GM21423 (cell line): ENCODE results near the gene SOCS6.
A peak's percentile ranks its signal among the peaks of the same experiment; 100 is the strongest.

ENCODE experiments used
- ATAC-seq: cut with Tn5 transposase; IDR thresholded peaks from one replicate; pipeline ENCODE4 v1.9.1; 2021; ENCODE audit warnings: mild to moderate bottlenecking, moderate library complexity; ENCODE audit not compliant: unreplicated experiment

The SOCS6 gene

DNA sequence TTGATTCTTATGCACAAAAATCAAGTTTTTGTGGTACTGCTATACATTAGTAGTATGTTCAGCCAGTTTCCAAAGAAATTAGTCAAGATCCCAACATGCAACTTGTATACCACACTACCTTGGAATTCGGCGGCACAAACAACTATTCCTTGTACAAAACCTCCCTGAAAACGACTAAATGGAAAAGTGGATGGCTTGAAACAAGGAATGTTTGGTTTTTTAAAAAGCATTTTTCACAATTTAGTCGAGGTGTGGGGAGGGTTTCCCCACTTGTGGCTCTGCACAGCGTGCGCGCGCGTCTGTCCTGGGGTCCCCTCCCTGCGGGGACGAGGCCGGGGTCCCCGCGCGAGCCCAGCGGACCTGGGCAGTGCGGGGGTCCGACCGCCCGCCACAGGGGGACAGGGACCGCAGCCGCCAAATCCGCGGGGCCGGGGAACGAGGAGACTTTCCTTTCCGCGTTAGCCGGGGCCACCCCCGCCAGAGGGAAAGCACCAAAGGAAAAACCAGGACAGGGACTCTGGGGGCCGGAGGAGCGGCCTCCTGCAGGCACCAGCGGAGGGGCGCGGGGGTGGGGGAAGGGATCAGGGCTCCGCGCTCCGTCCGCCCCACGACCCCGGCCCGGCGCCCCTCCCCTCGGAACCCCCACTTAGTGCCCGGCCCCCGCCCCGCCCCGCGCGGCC lies 534 bp upstream of the SOCS6 start:
- peak; percentile 26 for ATAC-seq

- ATAC-seq, result peak; percentile 47
Measured at GRCh38 chr18:70289351-70290312, 787 bp downstream of the SOCS6 start.

- ATAC-seq, result no peak
Measured at GRCh38 chr18:70290482-70291294, 1.8 kb downstream of the SOCS6 start.

- ATAC-seq, result no peak
Measured at GRCh38 chr18:70291295-70291574, 2.4 kb downstream of the SOCS6 start.

- no peak for ATAC-seq
Measured at GRCh38 chr18:70292628-70293027, 3.8 kb downstream of the SOCS6 start.

GRCh38 chr18:70293166-70293565 lies 4.3 kb downstream of the SOCS6 start:
- ATAC-seq, result no peak

- no peak for ATAC-seq
Measured at GRCh38 chr18:70294471-70295191, 5.8 kb downstream of the SOCS6 start.

- no peak for ATAC-seq
Measured at GRCh38 chr18:70295192-70296188, 6.6 kb downstream of the SOCS6 start.

DNA sequence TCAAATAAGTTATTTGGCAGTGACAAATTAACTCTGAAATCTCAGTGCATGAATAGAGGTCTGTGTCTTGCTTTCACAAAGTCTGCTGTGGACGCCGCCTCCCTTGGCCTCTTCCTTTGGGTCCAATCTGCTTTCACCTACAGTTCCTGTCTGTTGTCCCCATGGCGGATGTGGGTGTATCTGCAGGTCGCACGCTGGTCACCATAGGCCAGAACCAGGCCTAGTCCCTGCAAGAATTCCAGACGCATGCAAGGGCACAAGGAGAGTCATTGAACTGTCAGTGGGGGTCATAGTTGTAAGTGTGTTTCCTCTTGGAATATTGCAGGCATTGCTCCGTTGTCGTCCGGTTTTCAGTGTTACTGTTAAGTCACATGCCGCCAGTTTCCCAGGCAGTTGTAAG lies 7.4 kb downstream of the SOCS6 start:
- ATAC-seq, result no peak

DNA sequence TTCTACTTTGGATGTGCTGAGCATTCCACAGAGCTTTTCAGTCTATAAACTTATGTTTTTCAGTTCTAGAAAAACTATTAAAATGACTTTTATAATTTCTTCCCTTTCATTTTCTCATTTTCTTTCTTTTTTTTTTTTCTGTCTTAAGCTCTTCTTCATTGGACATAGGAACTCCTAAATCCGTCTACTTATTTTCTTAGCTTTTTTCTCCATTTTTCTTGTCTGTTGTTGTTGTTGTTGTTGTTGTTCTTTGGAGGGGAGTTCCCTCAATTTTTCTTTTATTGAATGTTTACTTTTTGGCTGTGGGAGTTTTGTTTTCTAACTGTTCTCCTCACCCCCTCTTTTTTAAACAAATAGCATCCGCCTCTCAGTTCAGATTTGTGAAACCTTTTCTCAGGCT lies 7.9 kb downstream of the SOCS6 start:
- no peak for ATAC-seq

DNA sequence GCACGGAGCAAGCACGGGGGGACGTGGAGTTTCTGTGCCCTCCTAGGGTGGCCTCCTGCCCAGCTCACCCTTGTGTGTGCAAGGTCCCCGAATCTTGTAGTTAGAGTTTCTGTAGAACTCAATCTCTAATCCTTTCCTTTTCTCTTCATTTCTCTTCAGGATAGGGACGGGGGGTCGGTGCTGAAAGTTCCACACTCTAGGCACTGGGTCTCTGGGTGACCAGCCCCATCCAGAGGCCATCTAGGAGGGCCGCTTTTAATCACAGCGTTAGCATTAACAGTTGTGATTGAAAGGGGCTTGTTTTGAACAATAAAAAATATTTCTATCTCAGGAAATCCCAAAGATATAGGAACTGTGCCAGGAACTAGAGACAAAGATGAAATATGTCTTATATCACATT lies 10.5 kb downstream of the SOCS6 start:
- no peak for ATAC-seq

GRCh38 chr18:70301667-70302066 lies 12.8 kb downstream of the SOCS6 start:
- no peak for ATAC-seq

- no peak for ATAC-seq
Measured at GRCh38 chr18:70308555-70309294, 19.9 kb downstream of the SOCS6 start.

GRCh38 chr18:70310560-70311320 lies 21.9 kb downstream of the SOCS6 start:
- ATAC-seq, result no peak

DNA sequence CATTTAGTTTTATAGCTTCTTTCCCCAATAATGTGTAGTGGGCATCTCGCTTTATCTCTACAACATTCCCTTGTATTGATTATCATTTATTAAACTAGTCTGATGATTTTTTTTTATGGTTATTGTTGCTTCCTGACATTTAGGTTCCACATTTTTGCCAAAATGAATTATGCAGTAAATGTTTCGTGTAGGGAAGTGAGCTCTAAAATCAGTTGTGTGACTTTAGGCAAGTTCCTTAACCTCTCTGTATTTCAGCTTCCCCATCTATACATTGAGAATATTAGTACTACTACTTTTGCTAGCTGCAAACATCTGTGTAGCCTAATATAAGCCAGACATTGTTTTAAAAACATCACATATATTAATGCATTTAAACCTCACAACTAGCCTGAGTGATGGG lies 22.9 kb downstream of the SOCS6 start:
- ATAC-seq, result no peak

DNA sequence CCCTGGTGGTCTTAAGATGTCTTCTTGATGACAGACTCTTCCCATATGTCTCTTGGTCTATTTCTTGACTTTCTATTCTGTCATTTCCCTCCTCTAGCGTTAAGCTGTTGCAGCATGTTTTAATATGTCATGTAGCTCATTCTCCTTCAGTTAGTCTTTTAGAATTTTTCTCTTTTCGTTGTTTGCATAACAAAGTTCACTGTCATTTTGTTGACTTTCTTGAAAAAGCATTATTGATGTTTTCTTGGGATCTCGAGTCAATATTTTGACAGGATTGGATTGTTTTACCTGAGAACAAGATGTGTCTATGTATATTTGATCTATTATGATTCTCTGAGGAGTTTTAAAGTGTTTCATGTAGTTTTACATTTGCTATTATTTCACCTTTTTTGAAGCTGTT lies 24.8 kb downstream of the SOCS6 start:
- no peak for ATAC-seq

DNA sequence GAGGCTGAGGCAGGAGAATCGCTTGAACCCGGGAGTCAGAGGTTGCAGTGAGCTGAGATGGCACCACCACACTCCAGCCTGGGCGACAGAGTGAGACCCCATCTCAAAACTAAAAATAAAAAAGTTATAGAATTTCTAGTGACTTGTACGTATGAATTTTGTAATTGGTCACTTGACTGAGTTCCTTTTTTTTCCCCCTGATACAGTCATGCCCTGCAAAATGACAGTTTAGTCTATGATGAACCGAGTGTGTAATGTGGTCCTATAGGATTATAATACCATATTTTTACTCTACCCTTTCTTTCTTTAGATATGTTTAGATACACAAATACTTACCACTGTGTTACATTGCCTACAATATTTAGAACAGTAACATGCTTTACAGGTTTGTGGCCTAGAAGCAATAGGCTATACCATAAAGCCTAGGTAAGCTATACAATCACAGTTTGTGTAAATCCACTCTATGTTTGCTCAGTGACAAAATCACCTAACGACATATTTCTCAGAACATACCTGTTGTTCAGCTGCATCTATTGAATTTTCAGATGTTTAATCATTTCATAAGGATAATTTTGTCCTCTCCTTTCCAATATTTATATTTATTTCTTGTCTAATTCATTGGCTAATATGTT lies 25.4 kb downstream of the SOCS6 start:
- ATAC-seq, result no peak

DNA sequence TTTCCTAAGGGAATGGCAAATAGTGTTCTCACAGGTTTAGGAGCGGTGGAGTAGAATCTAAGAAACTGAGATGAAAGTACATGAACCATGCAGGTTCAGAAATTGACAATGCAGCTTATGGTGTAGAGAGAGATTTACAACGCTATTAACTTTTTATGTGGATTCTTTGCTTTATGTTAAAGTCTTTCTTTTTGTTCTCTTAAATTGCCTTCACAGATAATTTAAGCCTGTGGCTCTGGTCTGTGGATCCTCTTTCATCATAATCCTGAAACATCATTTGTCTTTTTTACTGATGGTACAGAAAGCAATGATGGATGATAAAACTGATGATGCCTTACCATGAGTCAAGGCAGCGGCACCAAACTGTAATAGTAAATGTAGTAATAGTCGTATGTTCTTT lies 30.3 kb downstream of the SOCS6 start:
- no peak for ATAC-seq
